Measurements from ENCODE around the gene EFNA1. TPM values are rescaled to one million over a fixed set of nuclear protein-coding genes. Genes with fewer than 3 reads are reported as not detected.
A peak's percentile ranks its signal among the peaks of the same experiment; 100 is the strongest.

Gene EFNA1
- total and polyA plus RNA-seq, 2 of the 8 experiments (the other 6 are each of a cell fraction or from before 2014, with no cell fraction given) = 4.9 to 14.6 TPM

DNA sequence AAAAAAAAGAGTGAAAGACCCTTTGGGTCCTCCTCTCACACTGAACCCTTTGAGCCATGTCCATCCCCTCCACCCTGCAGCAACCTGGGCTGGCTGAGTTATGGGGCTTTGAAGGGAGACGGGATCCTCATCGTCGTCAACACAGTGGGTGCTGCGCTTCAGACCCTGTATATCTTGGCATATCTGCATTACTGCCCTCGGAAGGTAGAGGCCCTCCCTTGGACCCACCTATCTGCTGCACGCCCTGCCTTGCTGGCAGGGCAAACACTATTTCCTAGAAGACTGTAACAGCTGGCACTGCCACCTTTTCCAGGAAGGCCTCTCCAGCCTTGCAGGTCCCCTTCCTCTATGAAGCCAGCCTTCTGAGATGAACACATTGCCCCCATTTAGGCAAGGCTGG is 9.1 kb downstream of the EFNA1 start:
- peaks cover 0 to 2% of the 10 kb centered on the region in 2 experiments; a peak in 1 of 4 replicates for H3K79me2 ChIP-seq (ENCODE audit: control insufficient read depth in 1 of 2, insufficient read depth in 2 of 2, low read length in 2 of 2)
- 0 out of 2 replicates have a peak overlapping the region, but pooled peaks have one; percentile 7 for H2BK12ac ChIP-seq (ENCODE audit: low read depth, low read length)
- no peak overlapping the region for H2AK5ac ChIP-seq (ENCODE audit: low read depth, low read length)
- H3K9me3 ChIP-seq (ENCODE audit: insufficient read depth in 2 of 2, low read depth in 1 of 2, low read length in 1 of 2) = no peaks in the 10 kb centered on the region
- H3K36me3 ChIP-seq (ENCODE audit: control insufficient read depth in 2 of 4, insufficient read depth in 4 of 4, low read length in 3 of 4) = peaks cover 0 to 1% (median under 1%) of the 10 kb centered on the region in 4 experiments; a peak in 2 of 8 replicates
- H3K23me2 ChIP-seq (ENCODE audit: low read depth, low read length) = peaks cover 11% of the 10 kb centered on the region; the same call in 1 of the 2 replicates
- H3K18ac ChIP-seq (ENCODE audit: extremely low read depth, low read length) = no peak overlapping the region; the same call in 1 of the 2 replicates
- 39% methylated on average over 6 of the region's 6 CpGs; no CpG with 5 or more reads in 1 of the 2 experiments for WGBS, 2 experiments (ENCODE audit: extremely low coverage in 1 of 2, insufficient coverage in 1 of 2, insufficient read length in 1 of 2, insufficient replicate concordance in 2 of 2, low coverage in 1 of 2, low lambda C conversion rate in 2 of 2, missing lambda C conversion rate in 1 of 2)
- peaks cover 0 to 18% (median 8%) of the 10 kb centered on the region in 4 experiments; a peak in 5 of 7 replicates for H3K4me1 ChIP-seq (replicated peaks in 1 of 4; ENCODE audit: control insufficient read depth in 3 of 4, insufficient read depth in 4 of 4, low read length in 3 of 4)
- no peak overlapping the region; the same call in 1 of the 2 replicates for H4K8ac ChIP-seq (ENCODE audit: extremely low read depth, insufficient read depth, low read length)
- no peaks in the 10 kb centered on the region; the same call in 1 of the 2 replicates for H3K79me1 ChIP-seq (ENCODE audit: low read depth, low read length)
- no peak overlapping the region for H3K14ac ChIP-seq (ENCODE audit: insufficient read length)
- no peak overlapping the region for H4K91ac ChIP-seq (replicated peaks; ENCODE audit: insufficient read length, low read length)
- peak overlapping the region; percentile 79 to 86 for H3K4me2 ChIP-seq (ENCODE audit: insufficient read depth in 1 of 2, low read depth in 2 of 2, low read length in 2 of 2)
- no peak overlapping the region for H3K27ac ChIP-seq (ENCODE audit: low read depth, low read length)
- H3K4me3 ChIP-seq (ENCODE audit: extremely low read depth in 1 of 4, insufficient read depth in 2 of 4, low read depth in 3 of 4, low read length in 4 of 4) = peak overlapping the region; percentile 67 to 89 (median 85)
- no peak overlapping the region for H2BK120ac ChIP-seq (replicated peaks; ENCODE audit: low read depth, low read length)
- POLR2A ChIA-PET (ENCODE audit: partially characterized antibody) = interaction anchor here (0.6 to 2.4 kb wide), 11 partner anchors 8 to 1022 kb away, joined by 3 to 14 read pairs (median 6); partner anchors contain the start of gene KRTCAP2
- H2BK15ac ChIP-seq (ENCODE audit: low read length) = peak overlapping the region; percentile 36; the same call in 1 of the 2 replicates
- H2AFZ ChIP-seq (ENCODE audit: low read length) = no peak overlapping the region
- H2BK5ac ChIP-seq (ENCODE audit: low read depth, low read length) = peak overlapping the region; percentile 69; the same call in 1 of the 2 replicates
- H2BK20ac ChIP-seq (ENCODE audit: low read length) = no peak overlapping the region
- no peak overlapping the region for H3K56ac ChIP-seq (replicated peaks; ENCODE audit: insufficient read length, low read depth, low read length)
- no peaks in the 10 kb centered on the region for H4K20me1 ChIP-seq (replicated peaks in 1 of 2; ENCODE audit: control insufficient read depth in 1 of 2, insufficient read depth in 2 of 2, low read length in 2 of 2)
- H3K4ac ChIP-seq (replicated peaks; ENCODE audit: insufficient read length, low read depth, low read length) = no peak overlapping the region
- peak overlapping the region in 1 of 4 experiments; percentile 54; a peak in 1 of 7 replicates for H3K9ac ChIP-seq (replicated peaks in 1 of 4; ENCODE audit: extremely low read depth in 1 of 4, low read depth in 3 of 4, low read length in 3 of 4)
- CTCF ChIA-PET (ENCODE audit: partially characterized antibody) = interaction anchor here (0.7 to 14.2 kb wide), 12 partner anchors 9 to 130 kb away, joined by 3 to 187 read pairs (median 4); partner anchors contain the start of genes KRTCAP2 and TRIM46
- DNase-seq (ENCODE audit: low read depth in 1 of 2, low spot score in 2 of 2) = peak in 1 of 2 experiments; percentile 52
- FAIRE-seq = no peak
- no peak overlapping the region for H3K23ac ChIP-seq (ENCODE audit: insufficient read length)
- no peaks in the 10 kb centered on the region for H3K27me3 ChIP-seq (replicated peaks in 1 of 4; ENCODE audit: control insufficient read depth in 3 of 4, extremely low read depth in 1 of 4, insufficient read depth in 3 of 4, low read length in 3 of 4)
- peak overlapping the region; percentile 49 for H4K5ac ChIP-seq (ENCODE audit: insufficient read length, low read depth, low read length)
- TF ChIP-seq ATF2 (IDR thresholded peaks at IDR 0.05; ENCODE audit: low read length) = no peak
- TF ChIP-seq SP4 (IDR thresholded peaks at IDR 0.05; ENCODE audit: low read length) = no peak
- no peak for TF ChIP-seq HDAC2 (IDR thresholded peaks at IDR 0.05; ENCODE audit: borderline replicate concordance in 1 of 2, low read depth in 2 of 2, low read length in 2 of 2)
- TF ChIP-seq ZNF274 (IDR thresholded peaks at IDR 0.05; ENCODE audit: borderline replicate concordance, extremely low read depth, low read length) = no peak
- no peak for TF ChIP-seq SAP30 (IDR thresholded peaks at IDR 0.05; ENCODE audit: insufficient read depth, insufficient replicate concordance, low read length)
- TF ChIP-seq RFX5 (IDR thresholded peaks at IDR 0.05; ENCODE audit: borderline replicate concordance, low read depth, low read length) = no peak
- no peak for TF ChIP-seq FOSL1 (IDR thresholded peaks at IDR 0.05; ENCODE audit: insufficient read depth, low read depth, low read length)
- TF ChIP-seq RAD21 (IDR thresholded peaks at IDR 0.05 in 1 of 2, conservative IDR thresholded peaks at IDR 0.05 in 1 of 2; ENCODE audit: low read depth in 2 of 2, low read length in 2 of 2) = no peak
- TF ChIP-seq CBX5 (IDR thresholded peaks at IDR 0.05; ENCODE audit: low read depth, low read length) = no peak
- no peak for TF ChIP-seq PHF8 (conservative IDR thresholded peaks at IDR 0.05; ENCODE audit: low read depth, low read length)

Data from H1 (cell line).